Osteocyte (in vitro differentiated cells): ENCODE measurements around the gene TNFSF8. TPM values are rescaled to one million over a fixed set of nuclear protein-coding genes. Genes with fewer than 3 reads are reported as not detected.
A peak's percentile ranks its signal among the peaks of the same experiment; 100 is the strongest.

Experiments used
- DNase-seq: peaks from one replicate; pipeline ENCODE4 v3.0.0; 2021; ENCODE audit warnings: mixed read lengths; ENCODE audit not compliant: unreplicated experiment; ENCODE audit errors: extremely low spot score
- H3K27ac Mint-ChIP-seq: one replicate; pipeline ENCODE4 v1.8.0; 2021; ENCODE audit warnings: mild to moderate bottlenecking, mixed read lengths; ENCODE audit not compliant: unreplicated experiment
- H3K27me3 Mint-ChIP-seq: one replicate; pipeline ENCODE4 v1.8.0; 2021; ENCODE audit warnings: mixed read lengths; ENCODE audit not compliant: unreplicated experiment
- H3K36me3 Mint-ChIP-seq: one replicate; pipeline ENCODE4 v1.8.0; 2021; ENCODE audit warnings: mixed read lengths; ENCODE audit not compliant: unreplicated experiment
- H3K4me1 Mint-ChIP-seq: one replicate; pipeline ENCODE4 v1.8.0; 2021; ENCODE audit warnings: mixed read lengths; ENCODE audit not compliant: unreplicated experiment
- H3K4me3 Mint-ChIP-seq: one replicate; pipeline ENCODE4 v1.8.0; 2021; ENCODE audit warnings: mild to moderate bottlenecking, moderate library complexity, mixed read lengths; ENCODE audit not compliant: unreplicated experiment
- H3K9me3 Mint-ChIP-seq: one replicate; pipeline ENCODE4 v1.8.0; 2021; ENCODE audit warnings: mixed read lengths; ENCODE audit not compliant: unreplicated experiment
- total RNA-seq: library from RNA; stranded (reverse); gene quantifications from 2 replicates; pipeline ENCODE4 v1.2.1, GENCODE V29; 2021
- TF ChIP-seq, protein P1 (sequence below): fragments of 200-600 bp; sonication (generic); IDR thresholded peaks from 2 replicates; pipeline ENCODE4 v1.5.0; 2021; ENCODE audit warnings: antibody characterized with exemption, mild to moderate bottlenecking, moderate library complexity

TNFSF8 gene
- total RNA-seq, 1 donor from 2014 or later = not detected

DNA sequence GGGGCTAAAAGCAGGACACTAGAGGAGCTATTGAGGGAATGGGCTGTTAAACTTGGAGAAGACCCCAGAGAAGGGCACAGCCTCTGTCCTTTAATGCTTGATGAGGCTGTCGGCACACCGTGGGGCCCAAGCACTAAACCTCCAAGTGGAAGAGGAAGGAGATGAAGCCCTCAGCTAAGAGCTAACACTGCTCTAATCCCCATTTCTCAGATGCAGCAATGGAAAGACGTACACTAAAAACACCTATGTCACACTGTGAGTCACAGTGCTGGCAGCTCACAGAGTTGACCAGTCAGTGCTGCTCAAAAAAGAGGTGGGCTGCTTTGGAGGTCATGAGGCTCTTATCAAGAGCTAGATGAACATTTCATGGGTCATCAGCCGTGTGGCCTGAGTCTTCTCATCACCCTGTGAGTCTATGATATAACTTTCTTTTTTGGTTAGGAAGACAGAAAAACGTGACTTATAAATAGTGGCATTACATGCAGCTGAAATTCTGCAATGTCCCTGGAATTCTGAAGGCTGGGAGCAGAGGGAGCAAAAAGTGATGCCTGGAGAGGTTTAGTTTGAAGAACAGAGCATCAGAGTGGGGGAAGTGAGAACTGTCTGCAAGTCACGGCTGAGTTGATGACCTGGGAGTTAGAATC lies 21.5 kb downstream of the TNFSF8 start:
- DNase-seq = peak; percentile 23
- Mint-ChIP-seq H3K4me3 (no peak overlapping the region), H3K36me3 (no peaks in the 10 kb centered on the region), H3K9me3 (no peaks in the 10 kb centered on the region), H3K4me1 (peaks cover 23% of the 10 kb centered on the region), H3K27me3 (peaks cover 9% of the 10 kb centered on the region), H3K27ac (no peak overlapping the region)
- TF ChIP-seq, protein P1, sequence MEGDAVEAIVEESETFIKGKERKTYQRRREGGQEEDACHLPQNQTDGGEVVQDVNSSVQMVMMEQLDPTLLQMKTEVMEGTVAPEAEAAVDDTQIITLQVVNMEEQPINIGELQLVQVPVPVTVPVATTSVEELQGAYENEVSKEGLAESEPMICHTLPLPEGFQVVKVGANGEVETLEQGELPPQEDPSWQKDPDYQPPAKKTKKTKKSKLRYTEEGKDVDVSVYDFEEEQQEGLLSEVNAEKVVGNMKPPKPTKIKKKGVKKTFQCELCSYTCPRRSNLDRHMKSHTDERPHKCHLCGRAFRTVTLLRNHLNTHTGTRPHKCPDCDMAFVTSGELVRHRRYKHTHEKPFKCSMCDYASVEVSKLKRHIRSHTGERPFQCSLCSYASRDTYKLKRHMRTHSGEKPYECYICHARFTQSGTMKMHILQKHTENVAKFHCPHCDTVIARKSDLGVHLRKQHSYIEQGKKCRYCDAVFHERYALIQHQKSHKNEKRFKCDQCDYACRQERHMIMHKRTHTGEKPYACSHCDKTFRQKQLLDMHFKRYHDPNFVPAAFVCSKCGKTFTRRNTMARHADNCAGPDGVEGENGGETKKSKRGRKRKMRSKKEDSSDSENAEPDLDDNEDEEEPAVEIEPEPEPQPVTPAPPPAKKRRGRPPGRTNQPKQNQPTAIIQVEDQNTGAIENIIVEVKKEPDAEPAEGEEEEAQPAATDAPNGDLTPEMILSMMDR = no peak

DNA sequence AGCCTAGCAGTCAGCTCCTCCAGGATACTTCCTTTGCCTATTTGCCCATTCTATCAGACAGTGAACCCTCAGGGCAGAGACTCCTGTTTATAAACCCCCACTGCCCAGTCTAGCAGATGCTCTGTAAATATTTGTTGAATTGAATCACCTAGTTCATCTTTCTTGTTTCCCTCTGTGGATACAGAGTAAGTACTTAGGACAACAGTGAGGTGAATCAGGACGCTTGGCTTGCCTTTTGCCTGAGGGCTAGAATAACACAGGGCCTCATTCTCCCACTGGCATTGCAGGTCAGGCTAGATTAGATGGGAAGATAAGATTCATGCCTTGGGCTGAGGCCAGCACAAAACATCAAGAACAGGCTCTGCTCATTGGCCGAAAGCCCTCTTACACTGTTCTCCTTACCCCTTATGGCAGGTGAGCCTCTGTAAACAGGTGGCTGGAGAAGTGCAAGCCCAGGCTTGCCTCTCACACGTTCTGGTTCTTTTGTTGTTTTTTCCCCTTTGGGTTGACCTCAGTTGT lies 22.2 kb downstream of the TNFSF8 start:
- no peak overlapping the region for H3K4me3 Mint-ChIP-seq
- TF ChIP-seq, protein P1 = no peak
- H3K36me3 Mint-ChIP-seq = no peaks in the 10 kb centered on the region
- no peak overlapping the region for H3K27ac Mint-ChIP-seq
- peak; percentile 56 for DNase-seq
- H3K9me3 Mint-ChIP-seq = no peaks in the 10 kb centered on the region
- peaks cover 22% of the 10 kb centered on the region for H3K4me1 Mint-ChIP-seq
- peaks cover 8% of the 10 kb centered on the region for H3K27me3 Mint-ChIP-seq

DNA sequence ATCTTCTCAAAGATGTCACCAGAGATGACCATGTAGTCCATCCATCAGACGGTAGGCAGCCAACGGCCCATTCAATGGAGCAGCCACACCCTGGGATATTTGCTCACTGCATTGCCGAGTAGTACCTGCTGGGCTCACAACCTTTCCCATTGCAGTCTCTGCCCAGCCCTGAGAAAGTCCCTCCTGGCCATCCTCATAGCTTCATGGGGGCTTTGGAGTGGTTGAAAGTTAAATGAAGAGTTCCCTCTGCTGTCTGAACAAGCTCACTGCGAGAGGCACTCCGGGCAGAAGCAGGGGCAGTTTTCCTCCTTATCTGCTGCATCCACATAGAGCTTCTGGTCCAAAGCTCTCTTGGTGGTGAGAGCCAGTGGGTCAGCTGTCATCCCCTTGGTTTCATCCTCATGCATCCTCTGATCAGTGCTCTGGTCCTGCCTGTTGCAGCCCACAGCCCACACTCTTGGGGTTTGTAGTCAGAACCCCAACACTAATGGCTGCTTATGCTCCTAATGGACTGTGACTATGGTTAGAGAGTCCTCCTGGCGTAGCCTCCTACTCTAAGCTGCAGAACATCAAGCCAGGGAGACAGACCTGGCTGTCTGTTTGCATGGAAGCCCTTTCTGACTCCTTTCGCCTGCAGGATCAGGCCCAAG lies 23.3 kb downstream of the TNFSF8 start:
- Mint-ChIP-seq H3K4me3 (no peak overlapping the region), H3K9me3 (no peaks in the 10 kb centered on the region), H3K36me3 (no peaks in the 10 kb centered on the region), H3K27me3 (peaks cover under 1% of the 10 kb centered on the region), H3K4me1 (peaks cover 32% of the 10 kb centered on the region), H3K27ac (no peak overlapping the region)
- TF ChIP-seq, protein P1 = peak; percentile 85
- DNase-seq = peak; percentile 75

DNA sequence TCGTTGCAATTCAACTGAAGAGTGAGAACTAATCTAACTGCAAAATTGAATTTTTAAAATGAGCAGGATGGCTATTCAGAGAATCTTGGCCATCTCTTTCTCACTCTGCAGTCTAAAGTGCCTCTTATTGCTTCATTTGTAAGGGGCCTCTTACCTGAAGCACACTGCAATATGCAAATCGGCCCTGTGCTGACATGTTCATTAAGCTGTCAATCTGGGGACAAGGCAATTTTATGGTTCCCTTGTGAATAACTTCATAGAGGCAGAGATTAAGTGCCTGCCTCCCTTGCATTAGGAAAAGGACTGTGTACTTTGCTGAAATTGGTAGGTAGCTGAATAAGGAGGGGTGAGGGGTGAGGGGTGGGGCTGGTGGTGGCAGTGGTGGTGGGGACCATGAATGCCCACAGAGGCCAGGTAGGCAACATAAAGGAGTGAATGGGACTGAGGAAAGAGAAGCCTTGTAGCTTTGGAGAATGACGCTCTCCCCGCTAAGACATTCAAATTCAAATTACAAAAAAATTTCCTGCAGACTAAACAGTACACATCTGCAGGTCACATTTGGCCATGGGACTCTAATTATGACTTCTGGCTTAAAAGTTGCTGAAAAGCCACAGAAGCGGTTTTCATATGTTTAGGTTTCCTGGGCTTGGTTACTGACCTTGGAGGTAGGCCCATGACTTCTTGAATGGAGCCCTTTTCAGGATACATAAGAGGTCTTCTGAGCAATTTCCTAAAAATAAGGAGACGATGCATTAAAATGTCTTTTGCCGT lies 25.0 kb downstream of the TNFSF8 start:
- Mint-ChIP-seq H3K27me3 (no peaks in the 10 kb centered on the region), H3K4me3 (no peak overlapping the region), H3K27ac (no peak overlapping the region), H3K4me1 (peaks cover 49% of the 10 kb centered on the region), H3K9me3 (no peaks in the 10 kb centered on the region), H3K36me3 (no peaks in the 10 kb centered on the region)
- DNase-seq = peak; percentile 5
- TF ChIP-seq, protein P1 = no peak
